IPS-15b (cell line): ENCODE data around the gene SHC1.
A peak's percentile ranks its signal among the peaks of the same experiment; 100 is the strongest.

ENCODE experiments used
- H3K27me3 ChIP-seq: one replicate; pipeline ENCODE4 v1.6.1; 2013; ENCODE audit warnings: low read length; ENCODE audit not compliant: control insufficient read depth, insufficient read depth
- H3K36me3 ChIP-seq: one replicate; pipeline ENCODE4 v1.6.1; 2013; ENCODE audit warnings: low read length; ENCODE audit not compliant: control insufficient read depth, insufficient read depth
- H3K4me1 ChIP-seq: one replicate; pipeline ENCODE4 v1.6.1; 2013; ENCODE audit warnings: mild to moderate bottlenecking, low read length; ENCODE audit not compliant: control insufficient read depth, insufficient read depth
- H3K4me3 ChIP-seq: one replicate; pipeline ENCODE4 v1.5.1; 2013; ENCODE audit warnings: low read depth, low read length
- H3K9ac ChIP-seq: one replicate; pipeline ENCODE4 v1.6.1; 2013; ENCODE audit warnings: low read depth, mild to moderate bottlenecking, low read length
- H3K9me3 ChIP-seq: one replicate; pipeline ENCODE4 v1.6.1; 2013; ENCODE audit warnings: mild to moderate bottlenecking, low read length; ENCODE audit not compliant: control insufficient read depth, insufficient read depth

Gene SHC1

GRCh38 chr1:154955718-154956543 lies 14.6 kb downstream of the SHC1 start, which contains the start of gene PBXIP1:
Gene PBXIP1 (minus strand): TSS chr1:154956099. CDS start chr1:154953721, 2,378 bp downstream.
- peak within 1 kb of the TSS; percentile 77 for H3K9ac ChIP-seq
- H3K27me3 ChIP-seq, result no peaks in the 10 kb centered on the region
- H3K36me3 ChIP-seq, result peaks cover 13% of the 10 kb centered on the region
- H3K4me1 ChIP-seq, result peaks cover 19% of the 10 kb centered on the region
- no peaks in the 10 kb centered on the region for H3K9me3 ChIP-seq
- H3K4me3 ChIP-seq, result peak within 1 kb of the TSS; percentile 75

DNA sequence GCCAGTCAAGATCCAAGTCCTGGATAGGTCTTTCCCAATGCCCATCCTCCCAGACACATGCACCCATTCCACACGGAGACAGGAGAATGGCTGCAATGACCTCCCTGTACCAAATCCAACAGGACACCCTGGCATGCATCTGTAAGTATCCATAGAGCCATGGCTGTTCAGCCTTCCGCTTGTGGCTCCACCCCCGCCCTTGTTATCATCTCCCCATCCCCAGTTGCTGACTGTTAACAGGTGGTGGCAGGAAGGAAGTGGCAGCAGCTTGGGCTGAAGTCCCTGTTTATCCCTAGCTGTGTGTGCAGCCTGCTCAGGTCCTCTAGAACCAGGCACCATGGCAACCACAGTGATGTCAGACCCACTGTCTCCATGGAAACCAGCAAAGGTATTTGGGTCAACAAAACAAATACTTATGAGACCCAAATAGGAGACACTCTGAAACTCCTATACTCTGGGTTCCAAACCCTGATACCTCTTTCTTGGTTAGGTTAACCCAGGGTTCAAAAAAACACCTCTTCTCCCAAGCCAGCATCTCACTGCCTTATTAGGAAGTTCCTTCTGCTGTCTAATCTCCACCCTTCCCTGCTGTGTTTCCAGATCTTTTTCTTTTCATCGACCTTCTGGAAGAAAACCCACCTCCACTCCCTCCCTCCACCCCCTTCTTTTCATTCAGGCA lies 15.4 kb downstream of the SHC1 start:
- Histone ChIP-seq H3K9ac (no peak overlapping the region), H3K27me3 (no peaks in the 10 kb centered on the region), H3K4me3 (peak overlapping the region; percentile 75), H3K36me3 (peaks cover 13% of the 10 kb centered on the region), H3K4me1 (peaks cover 14% of the 10 kb centered on the region), H3K9me3 (no peaks in the 10 kb centered on the region)

DNA sequence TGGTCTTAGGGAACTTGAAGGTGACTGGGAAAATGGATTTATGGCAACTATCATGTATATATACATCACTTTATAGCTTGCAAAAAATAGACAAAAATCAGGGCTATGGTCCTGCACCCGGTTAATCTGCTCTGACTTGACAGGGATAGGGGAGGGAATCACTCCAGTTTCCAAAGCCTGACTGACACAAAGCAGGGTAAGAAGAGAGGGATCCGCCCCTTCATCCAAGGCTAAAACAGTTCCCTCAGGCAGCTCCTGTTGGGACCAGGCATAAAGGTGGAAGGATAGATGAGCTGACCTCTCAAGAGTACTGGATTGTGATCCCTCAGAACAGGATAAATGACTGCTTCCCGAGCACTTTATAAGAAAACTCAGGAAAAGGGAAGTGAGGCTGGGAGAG lies 16.0 kb downstream of the SHC1 start:
- Histone ChIP-seq H3K9ac (no peak overlapping the region), H3K4me3 (no peak overlapping the region), H3K27me3 (no peaks in the 10 kb centered on the region), H3K36me3 (peaks cover 10% of the 10 kb centered on the region), H3K4me1 (peaks cover 14% of the 10 kb centered on the region), H3K9me3 (no peaks in the 10 kb centered on the region)

DNA sequence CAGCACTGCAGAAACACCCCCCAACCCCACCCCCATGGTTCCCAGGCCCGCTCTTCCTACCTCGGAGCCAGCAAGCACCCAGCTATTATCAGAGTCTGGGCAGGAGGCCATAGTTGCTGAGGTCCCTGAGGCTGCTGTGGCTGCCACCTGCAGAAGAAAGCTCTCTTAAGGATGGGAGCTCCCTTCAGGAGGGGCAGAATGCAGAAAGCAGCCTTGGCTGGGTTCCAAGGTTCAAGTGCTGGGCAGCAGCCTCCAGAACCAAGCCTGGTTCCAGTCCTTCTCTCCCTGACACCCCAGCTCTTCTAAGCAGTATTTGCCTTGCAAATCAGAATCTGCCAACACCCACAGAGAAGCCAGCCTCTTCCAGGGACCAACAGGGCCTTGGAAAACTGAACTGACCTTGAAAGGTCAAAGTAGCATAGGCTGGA lies 16.9 kb downstream of the SHC1 start:
- peaks cover 14% of the 10 kb centered on the region for H3K4me1 ChIP-seq
- H3K27me3 ChIP-seq, result no peaks in the 10 kb centered on the region
- H3K36me3 ChIP-seq, result peaks cover 4% of the 10 kb centered on the region
- H3K9me3 ChIP-seq, result no peaks in the 10 kb centered on the region
- no peak overlapping the region for H3K4me3 ChIP-seq
- no peak overlapping the region for H3K9ac ChIP-seq

DNA sequence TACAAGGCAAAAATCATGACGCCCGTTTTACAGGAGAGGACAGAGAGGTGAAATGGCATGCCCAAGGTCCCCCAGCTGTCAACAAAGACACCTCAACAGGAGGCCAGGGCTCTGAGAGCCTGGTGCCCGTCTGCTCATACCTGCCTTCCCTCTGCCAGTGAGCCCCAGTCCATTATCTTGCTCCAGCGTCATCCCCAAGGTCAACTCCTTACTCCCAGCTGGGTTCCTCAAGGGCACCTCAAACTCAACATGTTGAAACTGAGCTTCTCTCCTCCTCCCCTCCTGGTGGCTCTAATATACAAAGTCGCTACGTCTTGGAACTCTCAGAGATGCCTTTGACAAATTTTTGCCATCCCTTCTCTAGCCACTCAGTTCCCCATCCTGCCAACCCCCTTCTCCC lies 17.9 kb downstream of the SHC1 start:
- H3K4me1 ChIP-seq, result peaks cover 14% of the 10 kb centered on the region
- no peak overlapping the region for H3K4me3 ChIP-seq
- H3K9me3 ChIP-seq, result no peaks in the 10 kb centered on the region
- H3K27me3 ChIP-seq, result no peaks in the 10 kb centered on the region
- no peak overlapping the region for H3K9ac ChIP-seq
- H3K36me3 ChIP-seq, result peaks cover 3% of the 10 kb centered on the region

DNA sequence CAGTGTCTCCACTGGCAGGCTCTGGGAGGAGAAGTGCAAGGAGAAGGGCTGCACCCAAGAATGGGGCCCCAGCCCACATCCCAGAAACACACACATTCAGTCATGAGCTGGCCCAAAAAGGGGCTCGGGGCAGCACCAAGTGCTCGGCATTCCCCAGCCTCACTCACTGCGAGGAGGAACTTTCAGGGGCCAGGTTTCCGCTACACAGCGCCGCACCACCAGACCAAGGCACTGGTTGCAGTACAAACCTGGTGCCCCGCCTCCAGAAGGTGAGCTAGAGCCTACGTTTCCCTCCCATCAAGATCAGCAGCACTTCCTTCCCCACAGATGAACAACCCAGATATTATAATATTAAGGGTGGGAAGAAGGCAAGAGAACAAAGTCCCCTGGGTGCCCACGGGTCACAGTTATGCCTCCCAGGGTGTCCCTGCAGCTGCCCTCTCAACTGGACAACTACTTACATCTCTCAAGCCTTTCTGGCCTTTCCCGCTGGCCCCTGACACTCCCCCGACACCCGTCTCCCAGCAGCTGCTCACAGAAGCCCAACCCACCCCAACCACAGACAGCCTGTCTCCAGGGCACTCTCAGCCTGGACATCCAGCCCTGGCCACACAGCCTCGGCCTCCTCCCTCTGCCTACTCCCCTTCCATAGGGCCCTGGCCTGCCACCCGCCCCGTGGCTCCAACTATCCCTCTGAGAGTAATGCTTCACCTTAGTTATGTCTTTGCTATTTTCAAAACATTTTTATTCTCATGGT lies 18.5 kb downstream of the SHC1 start:
- H3K4me3 ChIP-seq, result no peak overlapping the region
- H3K36me3 ChIP-seq, result peaks cover 3% of the 10 kb centered on the region
- no peaks in the 10 kb centered on the region for H3K9me3 ChIP-seq
- H3K4me1 ChIP-seq, result peaks cover 12% of the 10 kb centered on the region
- H3K9ac ChIP-seq, result no peak overlapping the region
- H3K27me3 ChIP-seq, result no peaks in the 10 kb centered on the region

- H3K9me3 ChIP-seq, result no peaks in the 10 kb centered on the region
- peaks cover 3% of the 10 kb centered on the region for H3K36me3 ChIP-seq
- no peak overlapping the region for H3K9ac ChIP-seq
- H3K4me3 ChIP-seq, result no peak overlapping the region
- H3K4me1 ChIP-seq, result no peaks in the 10 kb centered on the region
- H3K27me3 ChIP-seq, result no peaks in the 10 kb centered on the region
These were observed 22.5 kb downstream of the SHC1 start for GRCh38 chr1:154948079-154948478.

DNA sequence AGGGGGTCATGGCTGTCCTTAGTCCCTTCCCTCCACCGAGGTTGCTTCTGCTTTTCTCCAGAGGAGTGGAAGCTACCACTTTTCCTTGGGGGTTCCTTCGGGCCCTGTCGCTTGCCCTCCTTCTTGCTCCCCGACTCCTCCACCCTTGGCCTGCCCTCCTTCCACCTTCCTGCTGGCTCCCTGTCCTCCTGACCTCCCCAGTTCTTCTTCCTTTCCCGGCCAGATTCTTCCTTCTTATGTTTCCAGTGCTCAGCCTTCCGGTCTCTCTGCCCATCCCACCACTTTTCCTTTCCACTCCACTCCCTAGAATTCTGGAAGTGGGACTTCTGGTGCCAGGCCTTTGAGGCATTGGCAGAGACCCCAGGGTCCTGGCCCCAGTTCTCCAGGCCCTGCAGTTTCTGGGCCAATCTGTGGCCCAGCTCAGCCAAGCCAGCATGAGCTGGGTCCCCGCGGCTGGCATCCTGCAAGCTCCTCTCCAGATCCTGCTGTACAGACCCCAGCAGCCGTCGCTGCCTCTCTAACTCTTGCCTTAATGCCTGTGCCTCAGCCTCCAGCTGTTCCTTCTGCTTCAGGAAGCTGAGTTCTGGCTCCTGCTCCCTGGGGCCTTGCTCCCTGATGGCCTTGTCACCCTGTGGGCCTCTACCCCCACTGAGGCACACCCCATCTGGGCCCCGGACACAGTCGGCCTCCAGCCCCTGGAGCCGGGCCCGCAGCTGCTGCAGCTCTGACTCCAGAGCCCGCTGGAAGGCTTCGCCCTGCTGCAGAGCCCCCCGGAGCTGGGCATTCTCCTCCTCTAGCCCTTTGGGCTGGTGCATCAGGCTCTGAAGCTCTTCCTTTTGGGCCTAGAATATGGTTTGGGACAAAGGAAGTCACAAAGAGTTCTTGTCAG lies 24.3 kb downstream of the SHC1 start:
- Histone ChIP-seq H3K36me3 (peaks cover 3% of the 10 kb centered on the region), H3K4me3 (no peak overlapping the region), H3K4me1 (no peaks in the 10 kb centered on the region), H3K27me3 (no peaks in the 10 kb centered on the region), H3K9ac (no peak overlapping the region), H3K9me3 (no peaks in the 10 kb centered on the region)

DNA sequence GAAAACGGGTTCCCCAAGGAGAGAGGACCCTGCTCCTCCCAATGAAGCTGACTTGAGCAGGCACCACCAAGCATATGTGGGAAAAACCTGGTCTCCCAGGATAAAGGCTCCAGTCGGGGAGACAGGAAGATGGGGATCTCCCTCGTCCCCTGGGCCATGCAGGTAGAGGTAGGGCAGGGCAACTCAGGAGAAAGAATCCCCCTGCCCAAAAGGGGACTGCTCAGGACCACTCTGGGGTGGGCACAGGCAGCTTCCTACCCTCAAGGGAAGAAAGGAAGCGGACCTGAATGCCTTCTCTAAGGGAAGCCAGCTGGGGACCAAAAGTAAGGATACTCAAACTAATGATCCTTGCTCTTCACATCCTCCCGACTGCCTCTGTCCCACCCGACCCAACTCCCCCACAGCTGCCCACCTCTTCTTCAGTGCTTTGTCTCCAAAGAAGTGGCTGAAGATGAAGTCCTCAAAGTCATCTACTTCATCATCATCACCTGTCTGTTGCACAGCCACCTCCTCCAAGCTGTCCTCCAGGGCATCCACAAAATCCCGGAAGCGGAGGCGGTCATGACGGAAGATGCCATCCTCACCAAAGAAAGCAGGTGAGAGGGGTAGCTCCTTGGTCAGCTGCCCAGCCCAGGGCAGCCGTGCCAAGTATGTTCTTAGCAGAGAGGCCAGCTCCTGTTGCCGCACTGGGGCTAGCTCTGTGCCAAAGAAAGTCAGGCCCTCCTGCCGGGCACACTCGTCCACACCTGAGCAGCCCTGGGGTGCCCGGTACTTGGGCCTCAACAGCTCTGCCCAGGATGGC lies 25.2 kb downstream of the SHC1 start:
- Histone ChIP-seq H3K4me1 (no peaks in the 10 kb centered on the region), H3K9me3 (no peaks in the 10 kb centered on the region), H3K36me3 (peaks cover 3% of the 10 kb centered on the region), H3K4me3 (no peak overlapping the region), H3K27me3 (no peaks in the 10 kb centered on the region), H3K9ac (no peak overlapping the region)

DNA sequence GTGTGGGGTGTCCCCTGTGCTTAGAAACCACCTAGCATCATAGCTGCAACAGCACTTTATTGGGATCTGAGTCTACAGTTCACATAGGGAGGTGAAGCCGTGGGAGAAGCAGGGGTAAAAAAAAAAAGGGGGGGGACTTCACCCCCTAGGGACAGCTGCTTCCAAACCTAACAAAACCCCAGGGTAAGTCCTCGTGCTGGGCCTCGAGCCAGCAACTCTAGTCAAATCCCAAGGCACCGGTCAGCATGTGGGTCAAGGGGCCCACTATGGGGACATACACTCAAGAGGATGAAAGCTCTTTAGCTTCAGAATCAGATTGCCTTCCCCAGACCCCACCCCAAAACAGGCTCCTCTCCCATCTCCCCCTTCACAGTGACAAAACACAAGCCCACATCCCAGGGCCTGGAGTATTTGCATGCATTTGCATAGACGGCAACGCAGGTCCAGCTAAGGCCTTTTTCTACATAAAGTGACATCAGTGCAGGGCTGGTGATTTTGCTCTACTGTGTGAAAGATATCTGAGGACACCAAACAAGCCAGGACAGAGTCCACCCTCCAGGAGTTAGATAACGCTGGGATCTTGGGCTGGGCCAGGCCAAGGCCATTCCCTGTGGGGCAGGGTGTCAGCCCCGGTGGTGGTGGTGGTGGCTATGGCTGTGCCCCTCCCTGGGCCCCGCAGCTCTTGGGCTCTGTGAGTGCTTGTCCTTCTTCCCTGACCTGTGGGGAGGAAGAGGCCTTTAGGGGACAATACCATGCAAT lies 26.0 kb downstream of the SHC1 start:
- H3K4me1 ChIP-seq, result peaks cover 4% of the 10 kb centered on the region
- H3K9me3 ChIP-seq, result no peaks in the 10 kb centered on the region
- H3K36me3 ChIP-seq, result peaks cover 3% of the 10 kb centered on the region
- H3K4me3 ChIP-seq, result no peak overlapping the region
- H3K27me3 ChIP-seq, result no peaks in the 10 kb centered on the region
- H3K9ac ChIP-seq, result no peak overlapping the region
